ENCODE data around the gene CALHM1. TPM values are rescaled to one million over a fixed set of nuclear protein-coding genes. Genes with fewer than 3 reads are reported as not detected.
A peak's percentile ranks its signal among the peaks of the same experiment; 100 is the strongest.
"Not testable (repeated sequence)": the region's sequence is repeated elsewhere in the genome, so short reads cannot be mapped to it uniquely, and the experiment has no call there.

CALHM1 gene
- total RNA-seq, 1 experiment from 2014 or later = not detected

DNA sequence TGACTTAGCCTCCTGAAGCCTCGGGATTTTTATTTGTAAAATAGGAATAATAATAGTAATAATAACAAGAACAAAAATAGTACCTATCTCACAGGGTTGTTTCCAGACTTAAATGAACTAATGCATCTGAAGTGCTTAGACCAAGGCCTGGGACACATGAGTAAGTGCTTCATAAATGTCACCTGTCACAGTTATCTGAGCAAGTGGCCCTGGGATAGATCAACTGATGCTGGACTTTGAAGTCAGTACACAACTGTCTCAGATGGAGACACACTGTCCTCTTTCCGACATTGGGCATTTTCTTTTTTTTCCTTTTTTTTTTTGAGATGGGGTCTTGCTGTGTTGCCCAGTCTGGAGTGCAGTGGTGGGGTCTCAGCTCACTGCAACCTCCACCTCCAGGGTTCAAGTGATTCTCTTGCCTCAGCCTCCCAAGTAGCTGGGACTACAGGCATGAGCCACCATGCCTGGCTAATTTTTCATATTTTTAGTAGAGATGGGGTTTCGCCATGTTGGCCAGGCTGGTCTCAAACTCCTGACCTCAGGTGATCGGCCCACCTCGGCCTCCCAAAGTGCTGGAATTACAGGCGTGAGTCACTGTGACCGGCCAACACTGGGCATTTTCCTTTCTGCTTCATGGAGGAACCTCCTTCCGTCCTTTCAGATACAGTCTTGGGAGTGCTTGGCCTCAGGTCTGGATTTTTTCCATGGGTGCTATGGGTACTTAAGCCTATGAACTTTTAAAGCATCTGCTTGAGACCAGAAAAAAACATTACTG, 28.1 kb upstream of the CALHM1 start:
- not testable (repeated sequence) for DNase-seq (ENCODE audit: low read depth)

DNA sequence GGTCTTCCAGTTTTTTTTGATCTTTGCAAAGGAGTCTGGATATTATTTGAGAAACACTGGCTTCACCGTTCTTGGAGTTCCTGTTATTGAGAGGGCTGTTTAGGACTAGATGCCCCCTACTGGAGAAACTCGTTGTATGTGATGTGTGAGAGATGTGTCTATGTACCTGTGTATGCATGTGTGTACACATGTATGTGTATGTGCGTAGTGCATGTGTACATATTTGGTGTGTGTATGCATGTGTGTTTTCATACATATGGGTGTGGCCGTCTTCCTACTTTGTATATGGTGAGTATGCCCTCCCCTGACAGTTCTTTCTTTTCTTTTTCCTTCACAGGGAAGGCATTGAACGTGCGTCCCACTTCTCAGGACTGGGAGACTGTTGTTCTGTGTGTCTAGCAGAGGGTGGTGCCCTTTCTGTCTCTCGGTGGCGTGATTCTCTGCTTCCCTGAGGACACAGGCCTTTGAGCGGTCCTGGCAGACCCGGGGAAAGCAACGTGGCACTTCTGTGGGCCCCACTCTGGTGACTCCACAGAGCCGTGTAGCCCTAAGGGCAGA, 23.4 kb upstream of the CALHM1 start:
- DNase-seq (ENCODE audit: low read depth) = peak; percentile 35

DNA sequence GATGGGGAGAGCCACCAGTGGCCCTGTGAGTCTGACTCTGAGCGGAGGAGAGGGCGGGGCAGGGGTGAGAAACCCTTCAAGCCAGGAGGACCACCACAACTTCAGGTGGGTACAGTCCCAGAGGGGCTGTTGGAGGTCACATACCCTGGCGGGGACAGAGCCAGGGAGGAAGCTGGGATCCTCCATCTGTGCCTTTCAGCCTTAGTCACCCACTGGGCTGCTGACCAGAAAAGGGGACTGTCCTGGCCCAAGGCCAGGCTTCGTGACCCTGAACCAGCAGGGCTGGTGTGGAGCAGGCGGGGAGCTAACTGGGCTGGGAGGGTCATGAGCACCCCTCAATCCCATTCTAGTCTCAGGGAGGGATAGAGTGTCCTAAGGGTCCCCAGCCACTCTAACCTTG, 21.8 kb upstream of the CALHM1 start:
- no peak for DNase-seq (ENCODE audit: low read depth)

- DNase-seq (ENCODE audit: low read depth) = peak; percentile 66
These were observed 20.4 kb upstream of the CALHM1 start, which contains the start of gene CALHM3 for GRCh38 chr10:103479135-103479534. CALHM3 (minus strand) TSS chr10:103479240; CDS start chr10:103479032, 208 bp downstream.

DNA sequence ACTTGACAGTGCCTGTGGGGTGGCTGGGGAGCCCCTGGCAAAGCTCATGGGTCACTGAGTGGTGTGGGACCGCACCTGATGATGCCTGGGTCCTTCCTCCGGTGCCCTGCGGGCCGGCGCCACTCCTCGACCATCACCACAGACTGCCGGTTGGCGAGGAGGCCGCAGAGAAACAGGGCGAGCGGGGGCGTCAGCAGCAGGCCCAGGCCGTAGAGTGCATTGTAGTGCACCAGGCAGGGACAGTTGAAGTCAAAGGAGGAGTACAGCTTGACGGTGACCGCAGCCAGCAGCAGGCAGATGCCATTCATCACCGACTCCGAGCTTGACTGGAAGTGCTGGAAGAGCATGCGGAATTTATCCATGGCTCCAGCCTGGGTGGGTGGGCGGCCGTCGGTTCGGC, 20.0 kb upstream of the CALHM1 start:
- no peak for DNase-seq (ENCODE audit: low read depth)

DNA sequence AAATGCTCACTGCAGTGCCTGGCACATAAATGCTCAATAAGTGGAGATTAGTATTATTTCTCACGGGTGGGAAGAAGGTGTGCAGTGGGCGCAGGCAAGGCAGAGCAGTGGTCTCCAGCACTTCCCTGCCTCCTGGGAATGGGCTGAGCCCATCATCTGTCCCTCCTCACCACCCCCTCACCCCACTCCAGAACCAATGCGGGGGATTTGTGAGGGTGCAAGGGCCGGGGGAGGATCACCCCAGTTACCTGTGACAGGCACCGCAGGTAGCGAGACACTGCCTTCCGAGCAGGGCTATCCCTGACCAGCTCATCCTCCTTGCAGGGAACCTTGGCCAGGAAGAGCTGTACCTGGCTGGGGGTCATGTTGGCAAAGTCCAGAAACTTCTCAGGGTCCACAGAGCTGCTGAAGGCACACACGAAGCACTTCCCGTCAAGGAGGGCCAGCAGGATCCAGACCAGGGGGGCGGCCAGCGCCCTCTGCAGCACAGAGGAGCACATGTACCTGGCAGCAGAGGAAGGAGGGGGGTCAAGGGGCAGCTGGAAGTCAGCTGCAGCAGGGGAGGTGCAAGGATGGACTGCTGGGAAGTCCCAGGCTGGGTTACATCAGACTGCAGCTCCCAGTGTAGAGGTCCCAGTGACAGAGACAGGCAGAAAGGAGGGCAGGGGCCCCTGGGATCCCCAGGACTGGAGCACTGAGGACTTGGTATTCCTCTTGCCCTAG, 17.5 kb upstream of the CALHM1 start:
- no peak for DNase-seq (ENCODE audit: low read depth)

- no peak for DNase-seq (ENCODE audit: low read depth)
These were observed 16.7 kb upstream of the CALHM1 start for GRCh38 chr10:103475437-103475836.

DNA sequence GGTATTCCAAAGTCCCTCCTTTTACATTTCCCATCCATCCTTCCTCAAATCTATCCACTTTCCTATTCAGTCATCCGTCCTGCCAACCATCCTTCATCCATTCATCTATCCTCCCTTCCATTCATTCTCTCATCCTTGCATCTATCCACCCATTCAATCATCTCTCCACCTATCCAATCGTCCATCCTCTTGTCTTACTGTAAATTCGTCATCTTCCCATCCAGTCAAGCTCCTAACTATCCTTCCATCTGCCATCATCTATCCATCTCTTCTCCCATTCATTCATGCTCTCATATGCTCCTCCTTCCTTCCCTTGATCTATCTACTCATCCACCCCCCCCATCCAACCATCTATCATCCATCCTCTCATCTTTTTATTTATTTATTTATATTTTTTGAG, 15.4 kb upstream of the CALHM1 start:
- no peak for DNase-seq (ENCODE audit: low read depth)

DNA sequence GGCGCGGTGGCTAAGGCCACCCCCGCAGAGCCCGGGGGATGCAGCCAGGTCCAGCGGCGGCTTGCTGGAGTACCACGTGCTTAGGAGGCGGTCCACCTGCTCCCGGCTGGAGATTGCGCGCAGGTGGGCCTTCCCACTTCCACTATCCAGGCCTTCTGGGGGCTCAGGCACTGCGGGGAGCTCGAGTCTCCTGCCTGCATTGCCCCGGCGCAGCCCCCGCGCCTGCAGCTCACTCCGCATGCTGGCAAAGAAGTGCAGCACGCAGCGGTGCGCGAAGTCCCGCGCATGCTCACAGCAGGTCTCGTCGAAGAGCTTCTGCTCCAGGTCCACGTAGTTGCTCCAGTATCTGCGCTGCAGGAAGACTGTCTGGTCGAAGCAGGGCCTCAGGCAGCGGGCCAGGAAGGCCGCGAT, 14.6 kb upstream of the CALHM1 start:
- DNase-seq (ENCODE audit: low read depth) = no peak

GRCh38 chr10:103472005-103472404, 13.3 kb upstream of the CALHM1 start:
- no peak for DNase-seq (ENCODE audit: low read depth)

GRCh38 chr10:103470761-103471653, 12.3 kb upstream of the CALHM1 start:
- DNase-seq (ENCODE audit: low read depth) = peak; percentile 68

DNA sequence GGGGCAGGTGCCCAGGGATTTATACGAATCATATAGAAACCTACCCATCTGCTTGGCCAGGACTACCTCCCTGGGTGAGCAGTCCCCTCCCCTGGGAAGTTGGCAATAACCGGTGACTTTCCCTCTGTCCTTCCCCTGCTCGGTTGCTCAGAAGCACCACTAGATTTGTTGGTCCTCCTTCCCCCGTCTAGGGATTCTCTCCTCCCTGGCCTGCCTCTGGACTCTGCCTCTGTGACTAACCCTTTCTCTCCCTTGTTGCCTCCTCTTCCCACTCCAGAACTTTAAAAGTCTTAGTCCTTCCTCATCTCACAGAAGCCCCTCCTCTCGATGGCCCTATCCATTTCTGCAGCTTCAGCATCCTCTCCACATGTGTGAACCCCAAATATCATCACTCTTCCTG, 10.5 kb upstream of the CALHM1 start:
- no peak for DNase-seq (ENCODE audit: low read depth)

DNA sequence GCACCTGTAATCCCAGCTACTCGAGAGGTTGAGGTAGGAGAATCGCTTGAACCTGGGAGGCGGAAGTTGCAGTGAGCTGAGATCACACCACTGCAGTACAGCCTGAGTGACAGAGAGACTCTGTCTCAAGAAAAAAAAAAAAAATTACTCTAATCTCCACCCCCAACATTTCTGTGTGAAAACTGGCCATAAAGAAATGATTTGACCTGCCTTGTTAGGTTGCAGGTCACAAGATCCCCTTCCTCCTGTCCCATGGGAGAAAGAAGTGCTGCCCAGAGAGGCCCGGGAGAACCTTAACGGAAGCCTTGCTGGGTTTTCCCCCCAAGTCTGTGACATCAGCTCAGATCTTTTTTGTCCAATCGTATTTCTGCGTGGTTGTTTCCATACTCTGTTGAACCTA, 8.7 kb upstream of the CALHM1 start:
- DNase-seq (ENCODE audit: low read depth) = no peak

DNA sequence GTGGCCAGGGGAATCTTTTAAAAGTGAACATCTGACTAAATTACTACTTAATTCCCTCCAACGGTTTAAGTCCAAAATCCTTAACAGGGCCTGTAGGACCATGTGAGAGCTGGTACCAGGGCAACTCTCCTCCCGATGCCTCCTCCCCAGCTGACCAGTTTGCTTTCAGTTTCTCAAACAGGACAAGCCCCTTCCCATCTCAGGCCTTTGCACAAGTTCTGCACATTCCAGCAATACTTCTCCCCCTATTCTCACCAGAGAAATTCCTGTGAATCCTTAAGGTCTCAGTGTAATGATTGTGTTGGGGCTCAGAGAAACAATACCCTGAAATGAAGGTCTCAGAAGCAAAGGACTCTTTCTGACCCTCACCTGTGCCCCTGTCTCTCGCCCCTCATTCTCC, 8.0 kb upstream of the CALHM1 start:
- DNase-seq (ENCODE audit: low read depth) = no peak

DNA sequence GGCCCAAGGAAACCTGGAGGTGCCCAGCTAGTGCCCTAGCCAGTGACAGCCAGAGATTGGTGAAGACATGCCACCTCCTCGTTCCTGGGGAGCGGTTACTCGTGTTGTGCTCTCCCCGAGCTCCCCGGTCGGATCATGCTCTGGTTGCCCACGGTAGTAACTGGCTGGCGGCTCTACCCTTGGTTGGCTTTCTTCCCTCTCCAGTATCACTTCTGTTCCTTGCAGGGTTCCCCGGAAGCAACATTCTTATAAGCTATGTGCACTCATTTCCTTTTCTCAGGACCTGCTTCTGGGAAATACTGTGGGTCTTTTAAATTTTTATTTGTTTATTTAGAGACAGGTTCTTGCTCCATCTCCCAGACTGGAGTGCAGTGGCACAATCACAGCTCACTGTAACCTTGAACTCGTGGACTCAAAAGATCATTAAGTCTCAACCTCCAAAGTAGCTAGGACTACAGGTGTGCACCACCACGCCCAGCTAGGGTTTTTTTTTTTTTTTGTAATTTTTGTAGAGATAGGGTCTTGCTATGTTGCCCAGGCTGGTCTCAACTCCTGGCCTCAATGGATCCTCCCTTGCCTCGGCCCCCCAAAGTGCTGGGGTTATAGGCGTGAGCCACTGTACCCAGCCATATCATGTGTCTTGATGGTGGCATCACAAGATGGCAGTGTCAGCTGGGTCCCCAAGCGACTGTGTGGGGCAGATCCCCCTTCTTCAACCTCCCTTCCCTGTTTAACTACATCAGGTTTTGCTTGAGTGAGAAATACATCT, 6.9 kb upstream of the CALHM1 start:
- DNase-seq (ENCODE audit: low read depth) = no peak

- DNase-seq (ENCODE audit: low read depth) = no peak
These were observed 4.8 kb upstream of the CALHM1 start for GRCh38 chr10:103463499-103463898.

DNA sequence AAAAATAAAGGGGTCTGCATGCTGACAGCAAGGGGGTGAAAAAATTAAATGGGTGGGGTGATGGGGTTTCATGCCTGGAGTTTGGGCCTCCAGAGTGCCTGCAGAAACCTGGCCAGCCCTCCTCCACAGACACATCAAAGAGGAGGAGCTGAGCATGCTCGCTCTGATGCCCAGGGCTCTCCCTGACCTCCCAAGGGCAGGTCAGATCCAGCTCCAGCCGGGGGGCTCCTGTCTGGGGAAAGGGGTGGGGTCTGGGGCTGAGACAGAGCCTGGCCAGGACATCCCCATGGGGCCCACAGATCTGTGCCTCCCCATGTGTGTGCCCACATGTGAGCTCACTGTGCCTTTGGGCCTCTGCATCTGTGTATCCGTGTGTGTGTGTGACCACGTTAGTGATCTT, 915 bp upstream of the CALHM1 start:
- DNase-seq (ENCODE audit: low read depth) = no peak

DNA sequence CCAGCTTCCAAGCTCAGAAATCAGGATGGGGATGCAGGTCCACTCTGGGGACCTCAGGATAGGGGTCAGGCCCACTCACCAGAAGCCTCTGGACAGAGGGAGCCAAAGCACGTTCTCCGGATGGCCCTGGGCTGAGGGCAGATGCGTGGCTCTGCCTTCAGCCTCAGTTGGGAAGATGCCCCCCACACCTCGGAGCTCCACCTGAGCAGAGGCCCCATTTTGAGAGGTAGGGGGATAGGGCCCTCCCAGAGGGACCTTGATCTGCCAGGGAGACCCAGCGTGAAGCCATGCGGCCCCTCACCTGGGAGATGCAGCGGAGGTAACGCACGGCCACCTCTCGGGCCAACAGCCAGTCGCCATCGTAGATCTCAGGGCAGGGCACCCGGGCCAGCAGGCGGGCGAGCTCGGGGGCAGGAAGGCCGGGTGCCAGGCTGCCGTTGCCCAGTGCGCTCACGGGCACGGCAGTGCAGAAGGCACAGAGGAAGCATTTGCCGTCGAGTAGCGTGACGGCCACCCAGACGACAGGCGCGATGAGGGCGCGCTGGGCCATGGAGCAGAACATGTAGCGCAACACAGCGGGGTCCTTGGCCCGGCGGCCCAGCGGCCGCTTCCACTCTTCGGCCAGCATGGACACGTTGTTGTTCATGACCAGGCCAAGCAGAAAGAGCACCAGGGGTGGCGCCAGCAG, 660 bp downstream of the CALHM1 start:
- no peak for DNase-seq (ENCODE audit: low read depth)

- DNase-seq (ENCODE audit: low read depth) = no peak
These were observed 1.5 kb downstream of the CALHM1 start for GRCh38 chr10:103457176-103457712.

- no peak for DNase-seq (ENCODE audit: low read depth)
These were observed 2.5 kb downstream of the CALHM1 start for GRCh38 chr10:103456074-103456660.

All from Daoy (cell line).